ENCODE data around the gene NT5C3B.
"Not testable (repeated sequence)": the region's sequence is repeated elsewhere in the genome, so short reads cannot be mapped to it uniquely, and the experiment has no call there.

The NT5C3B gene

DNA sequence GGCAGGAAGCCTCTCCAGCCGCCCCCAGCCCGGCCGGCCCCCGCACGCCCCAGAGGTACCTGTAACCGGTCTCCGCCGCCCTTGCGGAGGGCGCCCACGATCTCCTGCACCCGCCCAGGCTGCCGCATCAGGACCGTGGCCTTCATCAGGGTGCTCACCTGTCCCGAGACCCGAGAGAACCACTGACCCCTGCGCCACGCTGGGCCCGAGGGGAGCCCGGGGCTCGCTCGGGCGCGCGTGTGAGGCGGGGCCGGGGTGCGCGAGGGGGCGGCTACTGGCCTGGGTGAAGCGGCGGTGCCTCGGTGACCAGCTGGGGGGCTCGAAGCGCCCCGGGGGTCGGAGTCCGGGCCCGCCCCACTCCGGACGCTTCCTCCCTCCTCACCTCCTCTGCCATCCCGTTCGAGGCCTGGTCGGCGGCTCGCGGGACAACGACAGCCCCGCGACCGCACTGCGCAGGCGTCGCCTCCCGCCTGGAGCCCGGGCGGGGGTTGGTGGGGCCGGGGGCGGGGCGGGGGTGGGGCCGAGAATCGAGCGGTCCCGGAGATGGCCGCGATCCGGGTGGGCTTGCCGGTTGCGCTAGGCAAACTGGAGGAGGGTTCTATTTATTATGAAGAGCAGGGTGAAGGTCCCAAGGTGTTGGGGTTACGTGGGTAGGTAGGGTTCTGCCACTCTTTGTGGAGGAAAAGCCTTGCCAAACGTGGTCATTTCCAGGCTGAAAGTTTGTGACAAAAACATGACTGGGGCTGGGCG is at the start of gene NT5C3B:
Gene NT5C3B (minus strand): TSS at position 433 of the 750 bp plus-strand sequence. CDS start 39 bp downstream, at position 394.
- no peak for DNase-seq (ENCODE audit: low read depth)

- no peak for DNase-seq (ENCODE audit: low read depth)
These were observed 49.7 kb upstream of the NT5C3B start for GRCh38 chr17:41885733-41886132.

DNA sequence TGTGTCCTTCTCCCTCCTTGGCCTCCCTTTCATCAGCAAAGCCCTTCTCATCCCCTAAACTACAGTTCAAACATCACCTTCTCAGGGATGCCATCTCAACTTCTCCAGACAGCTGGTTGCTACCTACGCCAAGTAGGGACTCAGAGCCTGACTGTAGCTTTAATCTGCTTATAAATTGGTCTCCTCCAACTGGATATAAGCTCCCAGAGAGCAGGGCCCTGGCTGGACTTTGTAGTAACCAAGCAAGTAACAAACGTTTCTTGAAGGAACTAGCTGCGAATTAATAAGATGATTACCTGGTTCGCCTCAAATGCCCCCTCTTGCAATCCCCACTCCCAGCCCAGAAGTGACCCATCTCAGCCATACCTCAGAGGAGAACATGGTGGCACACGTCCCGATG is 46.7 kb upstream of the NT5C3B start:
- no peak for DNase-seq (ENCODE audit: low read depth)

GRCh38 chr17:41880130-41880529 is 44.1 kb upstream of the NT5C3B start:
- no peak for DNase-seq (ENCODE audit: low read depth)

GRCh38 chr17:41874293-41874670 is 38.2 kb upstream of the NT5C3B start:
- DNase-seq (ENCODE audit: low read depth) = not testable (repeated sequence)

DNA sequence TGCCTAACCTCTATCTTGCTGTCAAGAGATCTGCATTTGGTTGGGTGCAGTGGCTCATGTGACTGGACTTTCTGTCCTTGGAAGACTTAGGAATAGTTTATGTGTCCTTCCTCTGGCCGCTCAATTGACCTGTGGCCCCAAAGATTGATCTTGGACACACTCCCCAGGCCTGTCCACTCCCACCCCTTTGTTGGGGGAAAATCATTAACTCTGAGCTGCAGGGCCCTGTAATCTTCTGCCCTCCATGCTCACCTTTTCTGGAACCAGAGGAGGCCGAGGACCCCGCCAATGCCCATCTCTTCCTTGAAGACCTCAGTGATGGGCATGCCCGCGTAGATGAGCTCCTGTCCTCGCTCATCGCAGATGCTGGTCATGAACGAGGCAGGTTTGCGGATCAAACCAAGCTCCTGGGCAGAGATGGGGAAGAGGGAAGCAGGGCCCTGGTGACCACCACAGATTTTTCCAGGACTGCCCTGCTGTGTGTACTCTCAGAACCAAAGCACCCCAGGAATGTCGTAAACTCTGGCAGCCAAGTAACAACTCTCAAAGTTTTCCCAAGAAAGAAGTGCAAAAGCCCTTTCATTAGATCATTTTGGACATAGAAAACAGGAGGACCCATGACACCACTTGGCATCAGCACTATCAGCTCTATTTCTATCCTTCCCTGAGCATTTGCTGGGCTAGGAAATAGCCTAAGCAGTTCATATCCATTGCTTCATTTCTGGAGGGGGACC is 37.7 kb upstream of the NT5C3B start:
- DNase-seq (ENCODE audit: low read depth) = no peak

DNA sequence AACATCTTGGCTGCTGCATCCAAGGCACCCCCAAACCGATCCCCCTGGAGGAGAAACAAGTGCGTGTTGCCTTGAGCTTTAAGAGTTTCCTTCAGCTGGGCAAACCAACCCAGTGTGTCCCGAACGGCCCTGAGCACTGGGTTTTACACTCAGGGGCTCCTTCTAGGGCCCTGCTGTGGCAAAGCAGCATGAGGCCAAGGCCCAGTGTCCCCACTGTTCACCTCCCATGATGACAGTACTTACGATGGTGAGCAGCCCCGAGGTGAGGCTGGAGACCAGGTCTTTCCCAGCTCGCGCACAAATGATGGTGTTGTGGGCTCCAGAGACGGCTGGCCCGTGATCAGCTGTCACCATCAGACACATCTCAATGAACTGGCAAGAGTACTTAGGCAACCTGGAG is 35.8 kb upstream of the NT5C3B start:
- no peak for DNase-seq (ENCODE audit: low read depth)

DNA sequence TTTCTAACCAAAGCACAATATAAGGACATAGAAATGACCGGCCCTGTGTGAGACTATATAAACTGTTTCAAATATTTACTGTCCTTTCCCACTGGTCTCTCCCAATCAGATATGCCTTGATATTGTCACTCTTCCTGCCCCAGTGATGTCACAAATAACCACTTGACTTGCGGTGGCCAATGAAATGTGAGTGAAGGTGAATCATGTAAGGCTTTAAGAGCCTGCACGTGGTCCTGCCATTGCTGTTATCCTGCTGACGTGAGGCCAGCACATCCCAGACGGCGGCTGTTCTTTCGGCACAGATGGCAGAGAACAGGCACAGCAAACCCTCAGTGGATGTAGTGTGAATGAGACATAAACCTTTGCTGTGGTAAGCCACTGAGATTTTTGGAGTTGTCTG is 34.6 kb upstream of the NT5C3B start:
- no peak for DNase-seq (ENCODE audit: low read depth)

DNA sequence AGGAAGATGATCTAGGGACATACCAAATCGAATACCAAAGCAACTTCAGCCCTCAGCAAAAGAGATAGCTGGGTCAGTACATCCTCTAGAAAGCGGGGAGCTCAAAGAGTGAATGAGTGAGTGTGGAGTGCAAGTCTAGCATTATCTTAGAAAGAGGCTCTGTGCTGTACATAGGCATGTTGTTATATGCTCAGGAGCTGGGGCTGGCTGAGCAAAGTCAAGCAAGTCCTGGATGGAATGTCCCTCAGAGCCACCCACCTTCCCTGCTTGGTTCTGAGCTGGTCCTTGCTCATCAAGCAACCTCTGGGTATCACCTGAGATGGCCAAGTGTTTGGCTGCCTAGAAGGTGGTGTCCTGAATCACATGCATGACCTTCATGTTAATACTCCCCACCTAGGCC is 34.1 kb upstream of the NT5C3B start:
- DNase-seq (ENCODE audit: low read depth) = no peak

- no peak for DNase-seq (ENCODE audit: low read depth)
These were observed 33.4 kb upstream of the NT5C3B start for GRCh38 chr17:41869426-41869825.

DNA sequence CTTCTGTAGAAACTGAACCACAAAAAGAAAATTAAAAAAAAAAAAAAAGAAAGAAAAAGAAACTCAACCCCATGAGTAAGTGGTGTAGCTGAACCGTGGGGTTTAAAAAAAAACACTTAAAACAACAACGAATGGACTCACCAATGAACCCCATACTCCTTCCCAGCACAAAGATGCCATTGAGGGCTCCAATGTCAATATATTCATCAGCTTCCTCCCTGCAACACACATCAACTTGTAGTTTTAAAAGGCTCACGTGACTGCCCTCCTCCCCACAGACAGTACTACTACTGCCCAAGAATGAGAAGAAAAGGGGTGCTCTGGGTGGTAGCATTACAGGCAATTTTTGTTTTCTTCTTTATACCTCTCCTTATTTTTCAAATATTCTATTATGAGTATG is 32.5 kb upstream of the NT5C3B start:
- no peak for DNase-seq (ENCODE audit: low read depth)

GRCh38 chr17:41865596-41865893 is 29.5 kb upstream of the NT5C3B start:
- DNase-seq (ENCODE audit: low read depth) = no peak

- peak; percentile 31 for DNase-seq (ENCODE audit: low read depth)
These were observed 29.0 kb upstream of the NT5C3B start, which contains the start of gene KLHL11 for GRCh38 chr17:41864836-41865595. Gene KLHL11, minus strand, starts transcription at chr17:41865423. Its CDS starts 53 bp downstream, at chr17:41865370.

GRCh38 chr17:41864498-41864835 is 28.4 kb upstream of the NT5C3B start:
- DNase-seq (ENCODE audit: low read depth) = no peak

DNA sequence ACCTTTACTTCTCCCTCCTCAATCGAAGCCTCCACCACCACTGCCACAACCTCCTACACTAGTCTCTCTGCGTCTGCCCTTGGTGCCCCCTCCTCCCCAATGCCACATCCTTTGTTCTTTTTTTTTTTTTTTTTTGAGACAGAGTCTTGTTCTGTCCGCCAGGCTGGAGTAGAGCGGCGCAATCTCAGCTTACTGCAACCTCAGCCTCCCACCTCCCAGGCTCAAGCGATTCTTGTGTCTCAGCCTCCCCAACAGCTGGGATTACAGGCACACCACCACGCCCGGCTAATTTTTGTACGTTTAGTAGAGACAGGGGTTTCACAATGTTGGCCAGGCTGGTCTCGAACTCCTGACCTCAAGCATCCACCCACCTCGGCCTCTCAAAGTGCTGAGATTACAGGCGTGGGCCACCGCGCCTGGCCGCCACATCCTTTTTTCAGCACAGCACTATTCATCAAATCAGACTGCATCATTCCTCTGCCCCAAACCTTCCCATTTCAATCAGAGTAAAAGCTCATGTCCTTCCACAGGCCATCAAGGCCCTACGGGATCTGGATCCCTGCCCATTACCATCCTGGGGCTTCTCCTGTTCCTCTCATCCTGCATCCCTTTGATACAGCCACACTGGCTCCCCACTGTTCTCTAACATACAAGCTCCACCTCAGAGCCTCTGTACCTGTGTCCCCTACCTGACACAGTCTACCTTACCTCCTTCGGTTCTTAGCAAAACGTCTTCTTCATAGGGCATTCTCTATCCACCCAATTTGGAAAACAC is 27.2 kb upstream of the NT5C3B start:
- DNase-seq (ENCODE audit: low read depth) = no peak

GRCh38 chr17:41860254-41860931 is 24.4 kb upstream of the NT5C3B start:
- no peak for DNase-seq (ENCODE audit: low read depth)

DNA sequence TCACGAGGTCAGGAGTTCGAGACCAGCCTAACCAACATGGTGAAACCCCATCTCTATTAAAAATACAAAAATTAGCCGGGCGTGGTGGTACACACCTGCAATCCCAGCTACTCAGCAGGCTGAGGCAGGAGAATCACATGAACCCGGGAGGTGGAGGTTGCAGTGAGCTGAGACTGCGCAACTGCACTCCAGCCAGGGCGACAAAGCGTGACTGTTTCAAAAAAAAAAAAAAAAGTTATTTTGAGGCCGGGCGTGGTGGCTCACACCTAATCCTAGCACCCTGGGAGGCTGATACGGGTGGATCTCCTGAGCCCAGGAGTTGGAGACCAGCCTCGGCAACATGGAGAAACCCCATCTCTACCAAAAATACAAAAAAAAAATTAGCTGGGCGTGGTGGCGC is 15.3 kb upstream of the NT5C3B start:
- DNase-seq (ENCODE audit: low read depth) = not testable (repeated sequence)

- no peak for DNase-seq (ENCODE audit: low read depth)
These were observed 13.4 kb upstream of the NT5C3B start for GRCh38 chr17:41849251-41849990.

- no peak for DNase-seq (ENCODE audit: low read depth)
These were observed 12.8 kb upstream of the NT5C3B start for GRCh38 chr17:41848788-41849187.

DNA sequence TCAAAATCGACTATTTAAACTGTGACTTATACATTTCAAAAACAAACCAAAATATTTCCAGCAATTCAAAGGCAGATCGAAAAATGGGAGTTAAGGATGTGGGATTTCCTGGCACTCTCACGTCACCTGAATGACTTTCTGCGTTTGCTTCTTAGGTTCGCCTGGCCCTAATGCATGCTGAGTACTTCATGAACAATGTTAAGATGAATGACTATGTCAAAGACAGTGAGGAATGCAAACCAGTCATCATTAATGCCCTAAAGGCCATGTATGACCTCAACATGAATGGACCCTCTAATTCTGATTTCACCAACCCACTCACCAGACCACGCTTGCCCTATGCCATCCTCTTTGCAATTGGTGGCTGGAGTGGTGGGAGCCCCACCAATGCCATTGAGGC is 8.9 kb upstream of the NT5C3B start:
- DNase-seq (ENCODE audit: low read depth) = no peak

DNA sequence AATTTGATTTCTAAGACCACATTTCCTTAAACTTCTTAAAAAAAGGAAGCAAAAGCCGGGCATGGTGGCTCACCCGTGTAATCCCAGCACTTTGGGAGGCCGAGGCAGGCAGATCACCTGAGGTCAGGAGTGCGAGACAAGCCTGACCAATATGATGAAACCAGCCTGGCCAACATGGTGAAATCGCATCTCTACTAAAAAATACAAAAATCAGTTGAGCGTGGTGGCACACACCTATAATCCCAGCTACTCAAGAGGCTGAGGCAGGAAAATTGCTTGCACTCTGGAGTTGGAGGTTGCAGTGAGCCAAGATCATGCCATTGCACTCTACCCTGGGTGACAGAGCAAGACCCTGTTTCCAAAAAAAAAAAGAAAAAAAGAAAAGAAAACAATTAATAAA is 4.7 kb upstream of the NT5C3B start:
- DNase-seq (ENCODE audit: low read depth) = not testable (repeated sequence)
